Activated T-helper 1 cell treated with anti-CD3 and anti-CD28 coated beads, Interleukin-12 subunit alpha, Interleukin-12 subunit beta, Interleukin-2, Interleukin-4 antibody, amounts not matched to agents 30 ng/mL and 10 ng/mL and 1 ng/mL, durations not matched to agents 14 hours and 24 hours and 36 hours (primary cell): ENCODE measurements around the gene LMBR1. TPM values are rescaled to one million over a fixed set of nuclear protein-coding genes. Genes with fewer than 3 reads are reported as not detected.
"Not testable (repeated sequence)": the region's sequence is repeated elsewhere in the genome, so short reads cannot be mapped to it uniquely, and the experiment has no call there.

Experiments used
- DNase-seq: peaks from one replicate; pipeline ENCODE4 v3.0.0; 2021; ENCODE audit warnings: low spot score
- H3K27ac Mint-ChIP-seq: one replicate; pipeline ENCODE4 v1.8.0; 2021; ENCODE audit warnings: mild to moderate bottlenecking, mixed read lengths
- H3K27me3 Mint-ChIP-seq: one replicate; pipeline ENCODE4 v1.8.0; 2022; ENCODE audit warnings: mild to moderate bottlenecking, moderate library complexity, mixed read lengths; ENCODE audit not compliant: insufficient read depth
- H3K36me3 Mint-ChIP-seq: one replicate; pipeline ENCODE4 v1.8.0; 2021; ENCODE audit warnings: low read depth, mixed read lengths
- H3K4me1 Mint-ChIP-seq: one replicate; pipeline ENCODE4 v1.8.0; 2021; ENCODE audit warnings: low read depth, mixed read lengths
- H3K4me3 Mint-ChIP-seq: one replicate; pipeline ENCODE4 v1.8.0; 2021; ENCODE audit warnings: mild to moderate bottlenecking, moderate library complexity, mixed read lengths
- H3K9me3 Mint-ChIP-seq: one replicate; pipeline ENCODE4 v1.8.0; 2021; ENCODE audit warnings: mixed read lengths
- intact Hi-C: fragments of 100-400 bp; cut with micrococcal nuclease; formaldehyde crosslinking; loops from one replicate; pipeline ENCODE4 v1.15.1; 2024
- total RNA-seq: library from RNA; stranded (reverse); gene quantifications from 2 replicates; pipeline ENCODE4 v1.2.3, GENCODE V29; 2022

Gene LMBR1
- total RNA-seq, 1 donor from 2014 or later = 55.5 TPM

DNA sequence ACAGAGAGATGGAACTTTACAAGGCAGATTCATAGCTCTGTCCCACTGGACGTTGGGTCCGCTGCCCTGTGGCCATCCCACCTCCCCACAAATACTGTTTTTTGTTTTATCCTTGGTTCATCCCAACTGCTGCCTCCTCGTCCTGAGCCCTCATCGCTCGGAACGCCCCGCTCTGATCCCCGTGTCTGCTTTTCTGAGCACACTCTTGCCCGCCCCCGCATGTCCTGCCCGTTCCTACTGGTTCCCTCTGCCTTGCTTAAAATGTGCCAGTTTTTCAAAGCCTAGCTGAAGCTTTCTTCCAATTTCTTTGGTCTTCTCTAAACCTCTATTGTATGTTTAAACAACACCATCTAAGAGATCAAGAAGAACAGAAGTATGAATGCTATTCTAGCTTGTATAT lies 233.0 kb downstream of the LMBR1 start:
- DNase-seq = no peak
- Mint-ChIP-seq H3K4me1 (peaks cover 12% of the 10 kb centered on the region), H3K27ac (no peak overlapping the region), H3K27me3 (peaks cover 11% of the 10 kb centered on the region), H3K9me3 (no peaks in the 10 kb centered on the region), H3K4me3 (no peak overlapping the region), H3K36me3 (no peaks in the 10 kb centered on the region)
- intact Hi-C loops = no loop called here

DNA sequence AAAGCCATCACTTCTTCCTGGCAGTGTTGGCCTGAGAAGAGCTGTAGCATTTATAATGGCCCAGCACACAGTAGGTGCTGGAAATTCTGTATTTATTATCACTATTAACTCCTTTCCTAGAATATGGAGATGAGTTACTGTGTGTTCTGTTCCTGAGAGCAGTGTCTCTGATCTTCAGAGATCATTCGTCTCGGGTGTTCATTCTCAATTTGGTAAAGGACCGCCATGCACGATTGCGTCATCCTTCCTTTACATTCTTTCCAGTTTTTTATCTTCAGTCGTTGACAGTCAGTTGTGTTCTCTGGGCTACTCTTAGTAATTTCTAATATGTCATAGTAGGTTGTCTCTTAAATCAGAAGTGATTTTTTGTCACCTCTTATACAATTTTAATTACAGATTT lies 233.8 kb downstream of the LMBR1 start:
- H3K27ac Mint-ChIP-seq = no peak overlapping the region
- H3K36me3 Mint-ChIP-seq = no peaks in the 10 kb centered on the region
- no peak for DNase-seq
- H3K4me1 Mint-ChIP-seq = peaks cover 13% of the 10 kb centered on the region
- no peak overlapping the region for H3K4me3 Mint-ChIP-seq
- intact Hi-C loops = no loop called here
- H3K9me3 Mint-ChIP-seq = no peaks in the 10 kb centered on the region
- peaks cover 11% of the 10 kb centered on the region for H3K27me3 Mint-ChIP-seq

GRCh38 chr7:156657681-156658080 lies 235.3 kb downstream of the LMBR1 start:
- intact Hi-C loops = no loop called here
- Mint-ChIP-seq H3K4me3 (no peak overlapping the region), H3K9me3 (no peaks in the 10 kb centered on the region), H3K4me1 (peaks cover 13% of the 10 kb centered on the region), H3K27ac (no peak overlapping the region), H3K27me3 (peaks cover 11% of the 10 kb centered on the region), H3K36me3 (no peaks in the 10 kb centered on the region)
- no peak for DNase-seq

DNA sequence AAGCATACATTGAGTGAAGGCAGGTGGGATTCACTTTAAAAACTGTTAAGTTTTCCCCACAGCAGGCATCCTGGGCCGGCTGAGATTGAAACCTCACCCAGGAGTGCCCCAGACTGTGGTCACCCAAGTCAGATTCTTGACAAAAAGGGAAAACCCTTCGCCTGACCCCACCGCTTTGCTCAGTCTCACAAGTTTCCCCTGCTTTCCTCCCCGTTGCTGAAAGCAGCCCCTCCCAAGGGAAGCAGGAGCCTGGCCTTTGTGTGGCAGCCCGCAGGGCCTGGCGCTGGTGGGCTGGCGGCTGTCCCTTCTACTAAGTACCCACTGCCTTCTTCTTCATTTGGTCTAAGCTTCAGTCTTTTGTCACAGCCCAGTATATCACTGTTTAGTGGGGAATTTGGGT lies 236.4 kb downstream of the LMBR1 start:
- intact Hi-C loops = no loop called here
- H3K4me3 Mint-ChIP-seq = no peak overlapping the region
- DNase-seq = no peak
- H3K27me3 Mint-ChIP-seq = peaks cover 11% of the 10 kb centered on the region
- H3K4me1 Mint-ChIP-seq = peaks cover 13% of the 10 kb centered on the region
- H3K9me3 Mint-ChIP-seq = no peaks in the 10 kb centered on the region
- H3K27ac Mint-ChIP-seq = no peak overlapping the region
- no peaks in the 10 kb centered on the region for H3K36me3 Mint-ChIP-seq

DNA sequence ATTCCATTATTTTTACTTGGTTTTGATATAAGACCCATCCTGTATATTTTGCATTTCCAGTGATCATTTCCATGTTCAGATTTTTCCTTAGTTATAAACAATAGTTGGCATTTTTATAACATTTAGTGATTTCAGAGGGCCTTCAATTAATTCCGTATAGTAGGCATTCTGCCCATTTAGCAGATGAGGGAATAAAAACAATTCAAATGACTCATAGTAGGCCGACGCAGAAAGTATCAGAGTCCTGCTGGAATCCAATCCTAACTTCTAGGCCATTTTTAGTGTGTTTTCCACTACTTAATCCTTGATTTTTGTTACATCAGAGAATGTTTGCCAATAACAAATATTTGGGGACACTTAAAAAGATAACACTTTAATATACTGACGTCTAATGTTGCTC lies 237.0 kb downstream of the LMBR1 start:
- DNase-seq = no peak
- no peak overlapping the region for H3K4me3 Mint-ChIP-seq
- no peak overlapping the region for H3K27ac Mint-ChIP-seq
- intact Hi-C loops = no loop called here
- H3K9me3 Mint-ChIP-seq = no peaks in the 10 kb centered on the region
- H3K27me3 Mint-ChIP-seq = peaks cover 11% of the 10 kb centered on the region
- H3K36me3 Mint-ChIP-seq = no peaks in the 10 kb centered on the region
- peaks cover 13% of the 10 kb centered on the region for H3K4me1 Mint-ChIP-seq

DNA sequence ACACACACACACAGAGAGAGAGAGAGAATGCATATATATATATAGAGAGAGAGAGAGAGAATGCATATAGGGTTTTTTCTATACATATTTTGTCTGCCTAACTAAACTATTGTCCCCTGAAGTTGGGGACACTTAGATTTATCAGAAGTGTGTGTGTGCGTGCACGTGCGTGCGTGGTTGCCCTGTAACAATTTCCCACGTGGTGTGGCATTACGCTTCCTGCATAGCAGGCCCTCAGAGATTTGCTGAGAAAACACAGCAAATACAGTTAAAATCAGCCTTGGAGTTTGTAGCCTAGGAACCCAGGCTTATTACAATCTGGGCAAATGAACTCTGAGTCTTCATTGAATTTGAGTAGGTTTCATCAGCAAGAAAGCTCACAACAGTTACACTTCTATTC lies 237.7 kb downstream of the LMBR1 start:
- H3K9me3 Mint-ChIP-seq = no peaks in the 10 kb centered on the region
- no peaks in the 10 kb centered on the region for H3K36me3 Mint-ChIP-seq
- DNase-seq = no peak
- H3K27ac Mint-ChIP-seq = no peak overlapping the region
- intact Hi-C loops = no loop called here
- no peak overlapping the region for H3K4me3 Mint-ChIP-seq
- peaks cover 16% of the 10 kb centered on the region for H3K27me3 Mint-ChIP-seq
- peaks cover 13% of the 10 kb centered on the region for H3K4me1 Mint-ChIP-seq

DNA sequence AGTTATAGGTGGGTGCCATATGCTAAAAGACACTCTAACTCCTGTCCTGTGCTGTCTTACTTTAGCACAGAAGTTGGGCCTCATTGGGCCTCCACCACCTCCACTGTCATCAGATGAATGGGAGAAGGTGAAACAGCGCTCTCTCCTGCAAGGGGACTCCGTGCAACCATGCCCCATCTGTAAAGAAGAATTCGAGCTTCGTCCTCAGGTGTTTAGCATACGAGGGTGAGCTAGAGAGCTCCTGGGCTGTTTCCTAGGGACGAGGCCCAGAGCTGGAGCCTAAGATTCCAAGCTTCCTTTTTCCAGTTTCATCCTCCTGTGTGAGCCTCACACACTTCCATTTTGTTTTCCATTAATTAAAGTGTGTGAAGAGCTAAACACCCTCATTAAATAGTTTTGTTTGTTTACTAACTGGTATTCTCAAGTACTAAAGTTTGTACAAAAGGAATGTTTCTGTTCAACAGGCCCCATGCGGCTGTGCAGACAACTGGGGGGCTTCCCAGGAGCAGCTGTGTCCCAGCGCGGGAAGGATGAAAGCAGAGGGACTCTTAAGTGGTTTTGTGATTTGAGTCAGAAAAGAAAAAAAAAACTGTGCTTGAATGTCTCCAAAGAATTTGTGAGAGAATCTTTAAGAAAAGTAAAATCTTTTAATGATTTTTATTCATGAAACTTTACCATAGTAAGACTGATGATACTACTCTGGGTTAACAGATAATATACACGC lies 238.3 kb downstream of the LMBR1 start:
- Mint-ChIP-seq H3K36me3 (no peaks in the 10 kb centered on the region), H3K27ac (no peak overlapping the region), H3K4me3 (no peak overlapping the region), H3K27me3 (peaks cover 17% of the 10 kb centered on the region), H3K4me1 (peaks cover 7% of the 10 kb centered on the region), H3K9me3 (no peaks in the 10 kb centered on the region)
- intact Hi-C loops = no loop called here
- DNase-seq = no peak

GRCh38 chr7:156652886-156653568 lies 240.0 kb downstream of the LMBR1 start:
- intact Hi-C loops = no loop called here
- H3K4me3 Mint-ChIP-seq = no peak overlapping the region
- peaks cover 6% of the 10 kb centered on the region for H3K4me1 Mint-ChIP-seq
- H3K9me3 Mint-ChIP-seq = no peaks in the 10 kb centered on the region
- DNase-seq = no peak
- H3K36me3 Mint-ChIP-seq = no peaks in the 10 kb centered on the region
- peaks cover 17% of the 10 kb centered on the region for H3K27me3 Mint-ChIP-seq
- H3K27ac Mint-ChIP-seq = no peak overlapping the region

DNA sequence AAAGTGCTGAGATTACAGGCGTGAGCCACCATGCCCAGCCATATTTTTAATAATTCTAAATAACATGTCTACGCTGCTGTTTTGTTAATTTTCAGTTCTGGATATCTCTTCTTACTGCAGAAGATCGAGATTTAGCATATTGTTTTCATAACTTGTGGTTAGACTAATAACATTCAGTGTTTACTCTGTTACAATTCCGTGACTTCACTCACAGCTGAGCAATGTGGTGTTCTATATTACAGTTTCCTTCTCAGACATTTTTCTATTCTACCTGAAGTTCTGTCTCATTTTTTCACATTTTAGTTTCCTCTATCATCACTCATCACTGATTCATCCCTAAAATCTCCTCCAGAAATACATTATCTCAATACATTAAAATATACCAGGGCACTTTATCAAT lies 241.5 kb downstream of the LMBR1 start:
- Mint-ChIP-seq H3K27me3 (peaks cover 24% of the 10 kb centered on the region), H3K9me3 (no peaks in the 10 kb centered on the region), H3K27ac (no peak overlapping the region), H3K36me3 (no peaks in the 10 kb centered on the region), H3K4me1 (peaks cover 6% of the 10 kb centered on the region), H3K4me3 (no peak overlapping the region)
- intact Hi-C loops = no loop called here
- DNase-seq = no peak

DNA sequence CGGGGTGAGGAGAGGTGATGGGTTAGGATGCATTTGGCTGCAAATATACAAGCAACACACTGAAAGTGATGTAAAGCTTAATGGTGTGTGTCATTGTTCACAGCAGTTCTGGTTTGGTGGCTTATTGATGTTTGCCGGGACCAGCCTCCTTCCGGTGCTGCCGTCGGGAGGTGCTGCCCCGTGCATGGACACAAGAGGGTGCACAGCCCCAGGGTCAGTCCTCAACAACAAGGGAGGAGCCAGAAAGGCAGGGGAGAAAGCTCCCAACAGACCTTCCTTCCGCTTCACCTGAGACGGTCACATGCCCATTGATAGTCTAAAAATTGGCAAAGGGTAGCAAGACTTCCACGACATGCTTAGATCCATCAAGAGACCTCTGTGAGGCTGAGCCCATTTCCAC lies 242.9 kb downstream of the LMBR1 start:
- H3K27ac Mint-ChIP-seq = no peak overlapping the region
- no peak for DNase-seq
- no peak overlapping the region for H3K4me3 Mint-ChIP-seq
- peaks cover 3% of the 10 kb centered on the region for H3K4me1 Mint-ChIP-seq
- intact Hi-C loops = loop anchor here (1.0 kb wide), 1 partner anchor 167 kb away; no protein-coding TSS in a partner anchor
- no peaks in the 10 kb centered on the region for H3K36me3 Mint-ChIP-seq
- no peaks in the 10 kb centered on the region for H3K9me3 Mint-ChIP-seq
- H3K27me3 Mint-ChIP-seq = peaks cover 30% of the 10 kb centered on the region

DNA sequence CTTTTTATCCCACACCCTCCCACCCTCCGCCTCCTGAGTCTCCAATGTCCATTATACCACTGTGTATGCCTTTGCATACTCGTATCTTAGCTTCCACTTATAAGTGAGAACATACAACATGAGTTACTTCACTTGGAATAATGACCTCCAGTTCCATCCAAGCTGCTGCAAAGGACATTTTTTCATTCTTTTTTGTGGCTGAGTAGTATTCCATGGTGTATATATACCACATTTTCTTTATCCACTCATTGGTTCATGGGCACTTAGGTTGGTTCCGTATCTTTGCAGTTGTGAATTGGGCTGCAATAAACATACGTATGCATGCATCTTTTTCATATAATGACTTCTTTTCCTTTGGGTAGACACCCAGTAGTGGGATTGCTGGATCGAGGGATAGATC lies 245.7 kb downstream of the LMBR1 start:
- not testable (repeated sequence) for H3K36me3 Mint-ChIP-seq, DNase-seq, H3K9me3 Mint-ChIP-seq, H3K27ac Mint-ChIP-seq, H3K4me1 Mint-ChIP-seq, H3K4me3 Mint-ChIP-seq
- H3K27me3 Mint-ChIP-seq = peaks cover 33% of the 10 kb centered on the region
- intact Hi-C loops = loop anchor here (10.0 kb wide), 1 partner anchor 833 kb away; the partner anchor contains the start of gene SHH

GRCh38 chr7:156642306-156643045 lies 250.5 kb downstream of the LMBR1 start:
- DNase-seq = no peak
- Mint-ChIP-seq H3K27ac (no peak overlapping the region), H3K9me3 (peaks cover 6% of the 10 kb centered on the region), H3K36me3 (peaks cover 8% of the 10 kb centered on the region), H3K4me3 (peak overlapping the region; percentile 45), H3K27me3 (peaks cover 14% of the 10 kb centered on the region), H3K4me1 (peaks cover 41% of the 10 kb centered on the region)
- intact Hi-C loops = loop anchor here (5.0 to 10.0 kb wide), 2 partner anchors 828 to 1345 kb away; partner anchors contain the start of genes INSIG1 and SHH
